Right cardiac atrium (tissue), 5 donors: ENCODE data around the gene NFS1. TPM values are rescaled to one million over a fixed set of nuclear protein-coding genes. Genes with fewer than 3 reads are reported as not detected.
"Not testable (repeated sequence)": the region's sequence is repeated elsewhere in the genome, so short reads cannot be mapped to it uniquely, and the experiment has no call there.

Experiments
- ATAC-seq, 2 donors: fragments of 200-7000 bp; cut with Tn5 transposase; one replicate each; pipeline versions ENCODE4 v1.8.0 to v1.9.1; 2020; ENCODE audit warnings: moderate library complexity in 2 of 2, mild to moderate bottlenecking in 1 of 2
- DNase-seq, 3 donors: peaks; one replicate each; pipeline ENCODE4 v3.0.0-alpha.2; 2020
- H3K27ac ChIP-seq: one replicate; pipeline ENCODE4 v1.5.1; 2013; ENCODE audit warnings: mild to moderate bottlenecking, low read length, control low read depth, moderate library complexity
- H3K27me3 ChIP-seq: one replicate; pipeline ENCODE4 v1.6.1; 2013; ENCODE audit not compliant: control insufficient read depth, insufficient read depth
- H3K4me1 ChIP-seq: one replicate; pipeline ENCODE4 v1.6.1; 2013; ENCODE audit warnings: low read length; ENCODE audit not compliant: control insufficient read depth, insufficient read depth
- H3K4me3 ChIP-seq: one replicate; pipeline ENCODE4 v1.5.1; 2013; ENCODE audit warnings: low read length, control low read depth
- H3K9me3 ChIP-seq: one replicate; pipeline ENCODE4 v1.6.1; 2013; ENCODE audit warnings: low read length; ENCODE audit not compliant: control insufficient read depth
- WGBS: extraction: QIAGEN DNeasy Blood & Tissue Kit; methylation state at CpG from one replicate; pipeline ENCODE4 v1.1.7; 2013; 5-methylcytosine and 5-hydroxymethylcytosine counted together
- intact Hi-C, 4 donors: fragments of 100-400 bp; cut with DNase I; formaldehyde crosslinking; loops; one replicate each; pipeline versions ENCODE4 v1.11.0 to v1.14.0; 2022 to 2023
- polyA plus RNA-seq: library from polyadenylated mRNA; stranded (reverse); fragments of 200-250 nt; gene quantifications from one replicate; pipeline ENCODE4 v1.2.3, GENCODE V29; 2013
- total RNA-seq, 4 donors: library from RNA; stranded (reverse); fragmentation: NEBNext Ultra II Directional; extraction: Animal tissue kit (Norgen Biotek cat#: 25700); gene quantifications; one replicate each; pipeline ENCODE4 v1.2.1, GENCODE V29; 2021
- donor health status: healthy with polysubstance abuse.
- donor health status: DM: no; HTN: yes; CAD: no.
- donor health status: DM: no; HTN: no; CAD: no.
- donor health status: DM: no; HTN: yes; CAD: no; lungs with severe emphysema.
- donor health status: DM: yes; HTN: yes; CAD: no.

NFS1 gene
- total and polyA plus RNA-seq, 5 donors, result 29.2 to 41.7 (median 36.5) TPM

- ATAC-seq (no peak), DNase-seq (no peak)
- Histone ChIP-seq H3K4me1 (no peaks in the 10 kb centered on the region), H3K27ac (no peak overlapping the region), H3K27me3 (no peaks in the 10 kb centered on the region), H3K4me3 (no peak overlapping the region), H3K9me3 (no peaks in the 10 kb centered on the region)
- intact Hi-C loops, result no loop called here
- 92% methylated on average over 20 of the region's 20 CpGs for WGBS
Observed at GRCh38 chr20:35726842-35727711, 27.9 kb upstream of the NFS1 start.

GRCh38 chr20:35724321-35725230 lies 25.4 kb upstream of the NFS1 start:
- H3K4me3 ChIP-seq, result no peak overlapping the region
- DNase-seq, result no peak
- intact Hi-C loops, result no loop called here
- WGBS, result 81% methylated on average over 13 of the region's 13 CpGs
- no peaks in the 10 kb centered on the region for H3K9me3 ChIP-seq
- no peak overlapping the region for H3K27ac ChIP-seq
- no peak for ATAC-seq
- H3K27me3 ChIP-seq, result no peaks in the 10 kb centered on the region
- no peaks in the 10 kb centered on the region for H3K4me1 ChIP-seq

GRCh38 chr20:35723652-35724320 lies 24.6 kb upstream of the NFS1 start:
- H3K4me1 ChIP-seq, H3K27ac ChIP-seq, H3K27me3 ChIP-seq, DNase-seq, ATAC-seq, H3K4me3 ChIP-seq, H3K9me3 ChIP-seq, intact Hi-C loops: not testable (repeated sequence)
- 95% methylated on average over 12 of the region's 12 CpGs for WGBS

- DNase-seq, H3K4me1 ChIP-seq, intact Hi-C loops, H3K27ac ChIP-seq, H3K4me3 ChIP-seq, H3K9me3 ChIP-seq, ATAC-seq, H3K27me3 ChIP-seq: not testable (repeated sequence)
- WGBS, result 86% methylated on average over 4 of the region's 4 CpGs
Observed at GRCh38 chr20:35723275-35723639, 24.1 kb upstream of the NFS1 start.

- WGBS, result 58% methylated on average over 3 of the region's 3 CpGs
- Histone ChIP-seq H3K27ac (no peak overlapping the region), H3K4me3 (no peak overlapping the region), H3K4me1 (no peaks in the 10 kb centered on the region), H3K9me3 (no peaks in the 10 kb centered on the region), H3K27me3 (no peaks in the 10 kb centered on the region)
- DNase-seq (no peak), ATAC-seq (no peak)
- intact Hi-C loops, result no loop called here
Observed at GRCh38 chr20:35721621-35722020, 22.5 kb upstream of the NFS1 start.

- ATAC-seq (no peak), DNase-seq (no peak)
- H3K27ac ChIP-seq, result no peak overlapping the region
- no peaks in the 10 kb centered on the region for H3K4me1 ChIP-seq
- no peaks in the 10 kb centered on the region for H3K9me3 ChIP-seq
- H3K4me3 ChIP-seq, result no peak overlapping the region
- 91% methylated on average over 3 of the region's 3 CpGs for WGBS
- H3K27me3 ChIP-seq, result no peaks in the 10 kb centered on the region
- intact Hi-C loops, result no loop called here
Observed at GRCh38 chr20:35721219-35721618, 22.1 kb upstream of the NFS1 start.

GRCh38 chr20:35720165-35721123 lies 21.3 kb upstream of the NFS1 start:
- no peak overlapping the region for H3K4me3 ChIP-seq
- no peak for ATAC-seq

GRCh38 chr20:35719717-35720116 lies 20.6 kb upstream of the NFS1 start:
- DNase-seq, result no peak
- intact Hi-C loops, result no loop called here
- no peak for ATAC-seq
- no peak overlapping the region for H3K27ac ChIP-seq
- no peaks in the 10 kb centered on the region for H3K9me3 ChIP-seq
- H3K4me3 ChIP-seq, result no peak overlapping the region
- H3K27me3 ChIP-seq, result no peaks in the 10 kb centered on the region
- H3K4me1 ChIP-seq, result no peaks in the 10 kb centered on the region
- 60% methylated on average over 8 of the region's 8 CpGs for WGBS

More at GRCh38 chr20:35720165-35721123, 21.3 kb upstream of the NFS1 start:
- Histone ChIP-seq H3K27ac (no peak overlapping the region), H3K27me3 (no peaks in the 10 kb centered on the region), H3K4me1 (no peaks in the 10 kb centered on the region), H3K9me3 (no peaks in the 10 kb centered on the region)
- no peak for DNase-seq
- intact Hi-C loops, result no loop called here
- 90% methylated on average over 13 of the region's 13 CpGs for WGBS

- DNase-seq, result no peak
- H3K4me1 ChIP-seq, result no peaks in the 10 kb centered on the region
Observed at GRCh38 chr20:35718972-35719635, 20.0 kb upstream of the NFS1 start.

GRCh38 chr20:35718321-35718720 lies 19.2 kb upstream of the NFS1 start:
- intact Hi-C loops, H3K4me1 ChIP-seq: not testable (repeated sequence)
- 89% methylated on average over 8 of the region's 8 CpGs for WGBS

More at GRCh38 chr20:35718972-35719635, 20.0 kb upstream of the NFS1 start:
- Histone ChIP-seq H3K27me3 (no peaks in the 10 kb centered on the region), H3K9me3 (no peaks in the 10 kb centered on the region), H3K27ac (no peak overlapping the region), H3K4me3 (no peak overlapping the region)
- 85% methylated on average over 12 of the region's 12 CpGs for WGBS
- intact Hi-C loops, result no loop called here
- no peak for ATAC-seq

More at GRCh38 chr20:35718321-35718720, 19.2 kb upstream of the NFS1 start:
- H3K27me3 ChIP-seq, H3K9me3 ChIP-seq, H3K27ac ChIP-seq, ATAC-seq, H3K4me3 ChIP-seq, DNase-seq: not testable (repeated sequence)
